ENCODE measurements around the gene PECR.
A peak's percentile ranks its signal among the peaks of the same experiment; 100 is the strongest.
"Not testable (repeated sequence)": the region's sequence is repeated elsewhere in the genome, so short reads cannot be mapped to it uniquely, and the experiment has no call there.

The PECR gene

DNA sequence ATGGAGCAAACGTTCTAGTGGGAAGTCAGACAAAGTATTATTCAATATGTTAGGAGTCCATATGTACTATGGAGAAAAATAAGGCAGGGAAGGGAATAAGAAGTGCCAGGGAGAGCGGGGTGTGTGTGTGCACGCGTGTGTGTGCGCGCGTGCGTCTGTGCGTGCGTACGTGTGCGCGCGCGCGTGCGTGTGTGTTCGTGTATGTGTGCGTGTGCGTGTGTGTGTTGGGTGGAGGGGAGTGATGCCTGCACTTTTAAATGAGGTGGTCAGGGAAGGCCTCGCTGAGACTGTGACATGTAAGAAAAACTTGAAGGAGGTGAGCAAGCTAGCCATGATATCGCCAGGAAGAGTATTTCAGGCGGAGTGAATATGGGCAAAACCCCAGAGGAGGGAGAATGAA, 66.6 kb downstream of the PECR start:
- peaks cover 33% of the 10 kb centered on the region for H3K4me1 Mint-ChIP-seq
- TF ChIP-seq CTCF (IDR thresholded peaks at IDR 0.05; ENCODE audit: unreplicated experiment in 3 of 3): no peak
- H3K27ac Mint-ChIP-seq: no peak overlapping the region
- H3K27me3 Mint-ChIP-seq (ENCODE audit: low read depth): peaks cover 8% of the 10 kb centered on the region
- H3K9me3 Mint-ChIP-seq: no peaks in the 10 kb centered on the region
- H3K4me3 Mint-ChIP-seq: peak overlapping the region; percentile 23 to 70 (median 23)
- no peaks in the 10 kb centered on the region for H3K36me3 Mint-ChIP-seq (ENCODE audit: low read depth)

DNA sequence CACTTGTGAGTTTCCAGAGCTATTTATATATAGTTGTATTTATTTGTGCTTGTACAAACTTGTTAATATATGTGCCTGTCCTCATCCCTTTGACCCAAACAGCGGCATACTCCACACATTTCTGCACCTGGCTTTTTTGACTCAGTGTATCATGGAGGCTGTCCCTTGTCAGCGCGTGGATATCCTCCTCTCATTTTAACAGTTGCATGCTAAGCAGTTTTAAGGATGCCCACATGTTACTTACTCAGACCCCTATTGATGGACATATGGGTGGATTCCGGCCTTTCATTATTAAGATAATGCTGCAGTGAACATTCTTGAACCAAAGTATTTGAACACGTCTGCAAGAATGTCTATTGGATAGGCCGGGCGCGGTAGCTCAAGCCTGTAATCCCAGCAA, 67.6 kb downstream of the PECR start:
- H3K4me1 Mint-ChIP-seq: peaks cover 33% of the 10 kb centered on the region
- H3K9me3 Mint-ChIP-seq: no peaks in the 10 kb centered on the region
- no peaks in the 10 kb centered on the region for H3K36me3 Mint-ChIP-seq (ENCODE audit: low read depth)
- H3K4me3 Mint-ChIP-seq: peak overlapping the region; percentile 70 to 84 (median 82)
- no peak overlapping the region for H3K27ac Mint-ChIP-seq
- H3K27me3 Mint-ChIP-seq (ENCODE audit: low read depth): peaks cover 8% of the 10 kb centered on the region
- TF ChIP-seq CTCF (IDR thresholded peaks at IDR 0.05; ENCODE audit: unreplicated experiment in 3 of 3): no peak

- Mint-ChIP-seq H3K4me1 (peaks cover 33% of the 10 kb centered on the region), H3K36me3 (ENCODE audit: low read depth) (no peaks in the 10 kb centered on the region), H3K4me3 (peak within 1 kb of the TSS; percentile 88 to 91 (median 89)), H3K9me3 (no peaks in the 10 kb centered on the region), H3K27me3 (ENCODE audit: low read depth) (peaks cover 8% of the 10 kb centered on the region), H3K27ac (peak within 1 kb of the TSS; percentile 13 to 78 (median 40))
- peak; percentile 67 to 72 (median 70) for TF ChIP-seq CTCF (IDR thresholded peaks at IDR 0.05; ENCODE audit: unreplicated experiment in 3 of 3)
Observed at GRCh38 chr2:216013080-216013909, 68.3 kb downstream of the PECR start, which contains the start of gene MREG. Gene MREG (minus strand): TSS chr2:216013551. CDS start chr2:216013327, 224 bp downstream.

- H3K4me1 Mint-ChIP-seq: peaks cover 33% of the 10 kb centered on the region
- H3K36me3 Mint-ChIP-seq (ENCODE audit: low read depth): no peaks in the 10 kb centered on the region
- peak overlapping the region; percentile 13 to 78 (median 40) for H3K27ac Mint-ChIP-seq
- no peak for TF ChIP-seq CTCF (IDR thresholded peaks at IDR 0.05; ENCODE audit: unreplicated experiment in 3 of 3)
- peaks cover 8% of the 10 kb centered on the region for H3K27me3 Mint-ChIP-seq (ENCODE audit: low read depth)
- peak overlapping the region; percentile 81 to 91 (median 85) for H3K4me3 Mint-ChIP-seq
- no peaks in the 10 kb centered on the region for H3K9me3 Mint-ChIP-seq
Observed at GRCh38 chr2:216012830-216013079, 68.9 kb downstream of the PECR start.

- peak in 2 of 3 experiments; percentile 13 to 19 for TF ChIP-seq CTCF (IDR thresholded peaks at IDR 0.05; ENCODE audit: unreplicated experiment in 3 of 3)
- H3K9me3 Mint-ChIP-seq: no peaks in the 10 kb centered on the region
- H3K4me1 Mint-ChIP-seq: peaks cover 33% of the 10 kb centered on the region
- peaks cover 8% of the 10 kb centered on the region for H3K27me3 Mint-ChIP-seq (ENCODE audit: low read depth)
- peak overlapping the region; percentile 13 to 78 (median 40) for H3K27ac Mint-ChIP-seq
- peak overlapping the region; percentile 81 to 91 (median 85) for H3K4me3 Mint-ChIP-seq
- H3K36me3 Mint-ChIP-seq (ENCODE audit: low read depth): no peaks in the 10 kb centered on the region
Observed at GRCh38 chr2:216012133-216012829, 69.3 kb downstream of the PECR start.

GRCh38 chr2:216009215-216009614, 72.4 kb downstream of the PECR start:
- not testable (repeated sequence) for H3K4me3 Mint-ChIP-seq; H3K36me3 Mint-ChIP-seq (ENCODE audit: low read depth); H3K9me3 Mint-ChIP-seq; H3K27ac Mint-ChIP-seq; H3K27me3 Mint-ChIP-seq (ENCODE audit: low read depth)
- peaks cover 34% of the 10 kb centered on the region for H3K4me1 Mint-ChIP-seq
